Inflammatory macrophage treated with lipopolysaccharide for 4 hours (primary cell): ENCODE data around the gene TREML4.

Experiments used
- DNase-seq: peaks from one replicate; pipeline ENCODE4 v3.0.0-alpha.2; 2020

Gene TREML4

GRCh38 chr6:41255638-41256246 lies 27.6 kb downstream of the TREML4 start:
- DNase-seq = no peak

GRCh38 chr6:41256383-41256782 lies 28.2 kb downstream of the TREML4 start:
- DNase-seq = no peak

- no peak for DNase-seq
Observed at GRCh38 chr6:41257369-41258195, 29.4 kb downstream of the TREML4 start.

GRCh38 chr6:41258196-41258493 lies 30.0 kb downstream of the TREML4 start:
- DNase-seq = no peak

- DNase-seq = no peak
Observed at GRCh38 chr6:41262401-41262800, 34.3 kb downstream of the TREML4 start.

- no peak for DNase-seq
Observed at GRCh38 chr6:41263267-41263666, 35.1 kb downstream of the TREML4 start.

GRCh38 chr6:41266541-41266940 lies 38.4 kb downstream of the TREML4 start:
- DNase-seq = no peak

- DNase-seq = no peak
Observed at GRCh38 chr6:41268478-41268877, 40.3 kb downstream of the TREML4 start.

GRCh38 chr6:41269166-41269565 lies 41.0 kb downstream of the TREML4 start:
- DNase-seq = no peak

GRCh38 chr6:41269716-41270115 lies 41.6 kb downstream of the TREML4 start:
- no peak for DNase-seq

- peak; percentile 98 for DNase-seq
Observed at GRCh38 chr6:41271901-41272395, 43.8 kb downstream of the TREML4 start.

GRCh38 chr6:41272591-41273240 lies 44.6 kb downstream of the TREML4 start:
- DNase-seq = no peak

- DNase-seq = no peak
Observed at GRCh38 chr6:41273714-41274113, 45.6 kb downstream of the TREML4 start.

GRCh38 chr6:41274256-41274655 lies 46.1 kb downstream of the TREML4 start:
- peak; percentile 69 for DNase-seq

GRCh38 chr6:41275489-41275888 lies 47.3 kb downstream of the TREML4 start:
- no peak for DNase-seq

- peak; percentile 77 for DNase-seq
Observed at GRCh38 chr6:41277605-41278004, 49.5 kb downstream of the TREML4 start.

GRCh38 chr6:41278699-41279405 lies 50.7 kb downstream of the TREML4 start:
- peak; percentile 79 for DNase-seq

GRCh38 chr6:41280381-41281057 lies 52.4 kb downstream of the TREML4 start:
- DNase-seq = peak; percentile 83

- no peak for DNase-seq
Observed at GRCh38 chr6:41283600-41283999, 55.5 kb downstream of the TREML4 start.

- no peak for DNase-seq
Observed at GRCh38 chr6:41284726-41285125, 56.6 kb downstream of the TREML4 start.

GRCh38 chr6:41286544-41287346 lies 58.6 kb downstream of the TREML4 start, which contains the start of gene TREM1:
Gene TREM1, minus strand, starts transcription at chr6:41286682. Its CDS starts 27 bp downstream, at chr6:41286655.
- DNase-seq = peak; percentile 98
